ENCODE data around the gene GPA33. TPM values are rescaled to one million over a fixed set of nuclear protein-coding genes. Genes with fewer than 3 reads are reported as not detected.

GPA33 gene, protein sequence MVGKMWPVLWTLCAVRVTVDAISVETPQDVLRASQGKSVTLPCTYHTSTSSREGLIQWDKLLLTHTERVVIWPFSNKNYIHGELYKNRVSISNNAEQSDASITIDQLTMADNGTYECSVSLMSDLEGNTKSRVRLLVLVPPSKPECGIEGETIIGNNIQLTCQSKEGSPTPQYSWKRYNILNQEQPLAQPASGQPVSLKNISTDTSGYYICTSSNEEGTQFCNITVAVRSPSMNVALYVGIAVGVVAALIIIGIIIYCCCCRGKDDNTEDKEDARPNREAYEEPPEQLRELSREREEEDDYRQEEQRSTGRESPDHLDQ
- under 1 TPM; 0.62 to 0.63 TPM for total RNA-seq
- polyA plus RNA-seq (ENCODE audit: insufficient read depth, low read depth, low replicate concordance): 1.1 TPM
- long read RNA-seq, donor 1: 0 reads
- long read RNA-seq, donor 2: 0 reads

DNA sequence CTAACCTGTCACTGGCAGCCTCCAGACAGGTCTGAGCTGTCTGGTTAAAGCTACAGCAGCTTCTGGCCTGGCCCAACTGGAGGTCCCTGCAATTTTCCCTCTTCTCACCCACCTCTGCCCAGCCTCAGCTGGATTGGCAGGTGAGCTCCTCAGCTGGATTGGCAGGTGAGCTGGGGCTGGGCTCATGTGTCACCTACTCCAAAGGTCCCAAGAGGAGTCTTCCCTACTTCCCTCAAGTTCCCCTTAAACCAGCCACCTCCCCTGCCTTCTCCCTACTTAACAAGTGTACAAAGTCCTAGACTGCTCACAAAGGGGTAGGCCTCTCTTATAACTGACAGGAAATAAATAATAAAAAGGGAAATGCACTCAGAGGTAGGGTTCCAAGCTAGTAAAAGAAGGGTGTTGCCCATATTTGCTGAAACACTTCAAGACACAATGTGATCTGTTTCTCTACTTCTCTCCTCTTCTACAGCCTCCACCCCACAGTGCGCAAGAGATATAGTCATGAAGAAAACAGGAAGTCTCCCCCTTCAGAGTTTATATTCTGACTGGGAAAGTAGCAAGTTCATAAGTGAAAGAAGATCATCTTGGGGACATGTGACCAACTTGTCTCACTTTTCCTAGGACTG is at the start of gene GPA33:
TSS of gene GPA33 (minus strand) at position 64 of the 629 bp plus-strand sequence. CDS start 90 bp downstream, outside the sequence.
- 82 to 84% methylated on average over 1 of the region's 1 CpG for WGBS, 2 donors

DNA sequence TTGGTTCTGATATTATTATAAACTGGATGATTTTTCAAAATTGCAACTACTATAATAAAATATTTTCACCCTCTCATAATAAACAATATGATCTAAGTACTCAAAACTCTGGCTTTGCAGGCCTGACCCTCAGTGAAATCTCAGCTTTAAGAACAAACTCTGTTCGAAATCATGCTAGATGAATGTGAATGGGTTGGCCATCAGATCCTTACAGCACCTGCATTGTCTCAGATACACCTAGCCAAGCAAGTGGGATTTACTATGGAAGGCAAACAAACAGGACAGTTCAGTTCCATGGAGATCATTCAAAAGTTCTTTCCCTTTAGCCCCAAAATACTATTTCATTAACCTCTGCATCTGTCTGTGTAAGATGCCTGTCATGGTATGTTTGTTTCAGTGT is 48.5 kb upstream of the GPA33 start:
- 87 to 93% methylated on average over 1 of the region's 1 CpG for WGBS, 2 donors
- no peak for DNase-seq
- Histone ChIP-seq H3K27ac (no peak overlapping the region), H3K27me3 (no peaks in the 10 kb centered on the region), H3K4me3 (no peak overlapping the region), H3K36me3 (ENCODE audit: low read depth, missing control alignments) (no peaks in the 10 kb centered on the region), H3K9me3 (no peaks in the 10 kb centered on the region), H3K4me1 (peaks cover 22% of the 10 kb centered on the region)
- TF ChIP-seq POLR2A (IDR thresholded peaks at IDR 0.05): no peak
- TF ChIP-seq CTCF (IDR thresholded peaks at IDR 0.05): no peak
- intact Hi-C loops (cut with DNase I; ENCODE audit: low total_unique reads): no loop called here

More for the DNA sequence above, at the start of gene GPA33:
- no peak within 1 kb of the TSS for H3K27ac ChIP-seq
- no peak for DNase-seq
- no peaks in the 10 kb centered on the region for H3K27me3 ChIP-seq
- no peak for TF ChIP-seq POLR2A (IDR thresholded peaks at IDR 0.05)
- TF ChIP-seq CTCF (IDR thresholded peaks at IDR 0.05): no peak
- H3K4me1 ChIP-seq: no peaks in the 10 kb centered on the region
- no peak within 1 kb of the TSS for H3K4me3 ChIP-seq
- H3K9me3 ChIP-seq: no peaks in the 10 kb centered on the region
- intact Hi-C loops (cut with DNase I; ENCODE audit: low total_unique reads): no loop called here
- no peaks in the 10 kb centered on the region for H3K36me3 ChIP-seq (ENCODE audit: low read depth, missing control alignments)

DNA sequence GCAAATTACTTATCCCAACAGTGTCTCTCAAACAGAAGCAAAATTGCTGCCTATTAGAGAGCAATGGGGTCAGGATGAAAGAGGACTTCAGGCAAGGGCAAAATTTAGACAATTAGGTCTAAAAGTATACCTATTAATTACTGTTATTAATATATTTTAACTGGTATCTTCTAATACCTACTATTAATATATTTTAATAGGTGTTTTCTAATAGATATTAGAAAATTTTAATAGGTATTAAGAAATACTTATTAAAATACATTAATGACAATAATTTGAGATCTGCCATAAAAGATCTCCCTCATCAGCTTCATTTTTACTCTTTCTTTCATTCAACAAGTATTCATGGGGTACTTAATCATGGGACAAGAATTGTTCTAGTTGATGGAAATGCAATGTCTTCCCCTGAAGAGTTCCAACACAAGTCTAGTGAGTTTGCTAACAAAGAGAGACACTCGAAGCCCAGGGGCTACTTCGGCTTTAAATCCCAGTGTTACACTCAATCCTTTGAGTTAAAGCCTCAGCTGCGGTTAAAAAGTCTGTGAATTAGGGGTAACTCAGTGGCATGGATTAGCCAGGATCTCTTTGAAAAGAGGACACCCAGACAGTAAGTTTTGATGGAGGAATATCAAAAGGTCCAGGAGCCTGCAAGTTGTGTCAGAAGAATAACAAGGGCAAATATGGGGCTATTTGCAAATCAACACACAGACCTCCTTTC is 47.8 kb upstream of the GPA33 start:
- no peak overlapping the region for H3K27ac ChIP-seq
- H3K27me3 ChIP-seq: no peaks in the 10 kb centered on the region
- intact Hi-C loops (cut with DNase I; ENCODE audit: low total_unique reads): no loop called here
- peaks cover 22% of the 10 kb centered on the region for H3K4me1 ChIP-seq
- DNase-seq: no peak
- no peak for TF ChIP-seq POLR2A (IDR thresholded peaks at IDR 0.05)
- TF ChIP-seq CTCF (IDR thresholded peaks at IDR 0.05): no peak
- H3K36me3 ChIP-seq (ENCODE audit: low read depth, missing control alignments): no peaks in the 10 kb centered on the region
- H3K4me3 ChIP-seq: no peak overlapping the region
- no peaks in the 10 kb centered on the region for H3K9me3 ChIP-seq
- 77 to 87% methylated on average over 3 of the region's 3 CpGs for WGBS, 2 donors

DNA sequence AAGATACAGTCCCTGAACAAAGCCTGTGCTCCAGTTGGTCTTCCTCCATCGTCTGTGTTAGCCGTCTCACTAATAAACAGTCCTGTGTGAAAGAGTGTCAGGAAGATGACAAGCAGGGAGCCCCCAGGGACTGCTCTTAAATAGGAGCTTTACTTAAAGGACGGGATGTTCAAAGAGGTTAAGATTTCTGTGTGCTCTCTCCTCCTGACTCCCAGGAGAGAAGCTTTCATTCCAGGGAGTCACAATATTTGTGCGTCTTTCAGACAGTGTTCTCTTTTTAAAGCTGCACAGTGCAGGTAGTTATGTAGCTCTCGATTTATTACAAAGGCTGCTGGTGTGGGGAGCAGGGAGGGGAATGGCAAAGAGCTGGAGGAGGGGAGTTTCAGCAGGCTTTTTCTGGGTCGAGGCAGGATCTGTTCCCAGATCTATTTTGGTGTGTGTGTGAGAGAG is 47.2 kb upstream of the GPA33 start:
- Histone ChIP-seq H3K9me3 (no peaks in the 10 kb centered on the region), H3K27me3 (no peaks in the 10 kb centered on the region), H3K4me3 (no peak overlapping the region), H3K4me1 (peaks cover 22% of the 10 kb centered on the region), H3K36me3 (ENCODE audit: low read depth, missing control alignments) (no peaks in the 10 kb centered on the region), H3K27ac (no peak overlapping the region)
- 30 to 32% methylated on average over 6 of the region's 6 CpGs for WGBS, 2 donors
- no peak for TF ChIP-seq CTCF (IDR thresholded peaks at IDR 0.05)
- TF ChIP-seq POLR2A (IDR thresholded peaks at IDR 0.05): no peak
- intact Hi-C loops (cut with DNase I; ENCODE audit: low total_unique reads): no loop called here
- DNase-seq: no peak

Measured in testis (tissue), 5 donors.